ENCODE measurements around the gene F2RL1. TPM values are rescaled to one million over a fixed set of nuclear protein-coding genes. Genes with fewer than 3 reads are reported as not detected.
A peak's percentile ranks its signal among the peaks of the same experiment; 100 is the strongest.
"Not testable (repeated sequence)": the region's sequence is repeated elsewhere in the genome, so short reads cannot be mapped to it uniquely, and the experiment has no call there.

F2RL1 gene
- total RNA-seq, 1 donor from 2014 or later, result 2.8 TPM

DNA sequence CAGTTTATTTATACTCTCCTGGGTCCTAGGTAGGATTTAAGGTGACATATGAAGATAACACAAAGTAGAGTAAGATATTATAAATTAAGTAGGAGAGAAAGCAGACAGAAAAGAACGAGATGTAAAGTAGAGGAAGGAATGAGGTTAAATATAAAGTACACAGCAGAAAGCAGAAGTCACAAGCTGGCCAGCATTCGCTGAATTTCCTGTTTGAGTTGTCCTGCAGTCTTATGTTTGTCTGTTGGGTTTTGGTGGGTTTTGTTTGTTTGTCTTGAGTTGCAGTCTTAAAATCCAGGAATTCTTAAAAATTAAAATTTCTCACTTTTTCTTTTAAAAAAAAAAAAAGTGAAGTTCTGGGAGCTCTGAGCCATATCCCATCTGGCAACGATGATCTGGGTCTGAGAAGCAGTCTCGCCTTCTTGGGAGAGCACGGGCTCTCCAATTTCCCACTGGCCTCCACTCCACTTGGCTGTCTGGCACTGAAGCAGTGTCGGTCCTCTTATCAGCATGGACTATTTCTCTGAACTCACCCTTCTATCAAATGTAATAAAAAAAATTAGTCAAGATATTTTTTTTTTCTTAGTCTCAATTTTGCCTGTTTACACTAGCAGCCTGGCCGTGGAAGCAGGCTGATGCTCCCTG lies 33.0 kb downstream of the F2RL1 start:
- no peak for DNase-seq

DNA sequence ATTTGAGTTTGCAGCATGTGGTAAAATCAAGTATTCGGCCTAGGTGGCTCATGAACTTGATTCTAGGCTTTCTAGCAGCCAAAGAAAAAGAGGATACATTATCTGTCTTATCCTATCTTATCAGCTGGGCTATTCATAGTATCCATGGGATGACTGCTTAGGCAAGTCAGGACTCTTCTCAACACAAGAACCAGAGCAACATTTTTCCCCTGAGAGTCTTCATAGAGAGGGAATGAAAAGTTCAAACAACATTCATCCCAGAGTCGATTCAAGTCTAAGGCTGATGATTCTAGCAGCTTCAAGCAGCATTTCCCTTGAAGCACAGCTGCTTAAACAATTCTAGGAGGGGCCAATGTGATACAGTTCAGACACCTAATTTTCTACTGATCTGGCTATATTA lies 33.9 kb downstream of the F2RL1 start:
- DNase-seq, result no peak

DNA sequence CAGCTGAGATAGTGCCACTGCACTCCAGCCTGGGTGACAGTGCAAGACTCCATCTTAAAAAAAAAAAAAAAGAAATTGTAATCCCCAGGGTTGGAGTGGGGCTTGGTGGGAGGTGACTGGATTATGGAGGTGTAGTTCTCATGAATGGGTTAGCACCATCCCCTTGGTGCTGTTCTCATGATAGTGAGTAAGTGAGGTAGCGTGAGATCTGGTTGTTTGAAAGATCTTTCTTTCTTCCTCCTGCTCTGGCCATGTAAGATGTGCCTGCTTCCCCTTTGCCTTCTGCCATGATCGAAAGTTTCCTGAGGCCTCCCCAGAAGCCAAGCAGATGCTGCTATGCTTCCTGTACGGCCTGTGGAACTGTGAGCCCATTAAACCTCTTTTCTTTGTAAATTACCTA lies 34.9 kb downstream of the F2RL1 start:
- not testable (repeated sequence) for DNase-seq

GRCh38 chr5:76854644-76855043 lies 35.8 kb downstream of the F2RL1 start:
- no peak for DNase-seq

GRCh38 chr5:76855501-76855900 lies 36.7 kb downstream of the F2RL1 start:
- not testable (repeated sequence) for DNase-seq

DNA sequence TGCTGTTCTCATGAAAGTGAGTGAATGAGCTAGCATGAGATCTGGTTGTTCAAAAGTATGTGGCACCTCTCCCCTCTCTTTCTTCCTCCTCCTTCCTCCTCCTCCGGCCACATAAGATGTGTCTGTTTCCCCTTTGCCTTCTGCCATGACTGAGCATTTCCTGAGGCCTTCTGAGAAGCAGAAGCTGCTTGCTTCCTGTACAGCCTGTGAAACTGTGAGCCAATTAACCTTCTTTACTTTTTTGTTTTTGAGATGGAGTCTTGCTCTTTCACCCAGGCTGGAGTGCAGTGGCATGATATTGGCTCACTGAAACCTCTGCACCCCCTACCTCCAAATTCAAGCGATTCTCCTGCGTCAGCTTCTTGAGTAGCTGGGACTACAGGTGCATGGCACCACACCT lies 37.1 kb downstream of the F2RL1 start:
- DNase-seq, result no peak

DNA sequence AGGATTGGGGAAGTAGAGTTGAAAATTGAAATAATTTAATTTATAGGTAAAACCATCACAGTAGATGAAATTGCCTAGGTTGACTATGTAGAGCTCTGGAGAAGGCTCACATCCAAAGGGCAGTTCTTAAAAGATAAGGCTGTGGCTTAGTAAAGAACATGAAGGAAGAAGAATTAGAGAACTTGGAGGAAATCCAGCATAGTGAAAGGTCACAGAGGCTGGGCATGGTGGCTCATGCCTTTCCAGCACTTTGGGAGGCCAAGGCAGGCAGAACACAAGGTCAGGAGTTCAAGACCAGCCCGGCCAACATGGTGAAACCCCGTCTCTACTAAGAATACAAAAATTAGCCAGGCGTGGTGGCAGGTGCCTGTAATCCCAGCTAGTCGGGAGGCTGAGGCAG lies 38.0 kb downstream of the F2RL1 start:
- DNase-seq, result not testable (repeated sequence)

- no peak for DNase-seq
Observed at GRCh38 chr5:76859591-76860247, 40.9 kb downstream of the F2RL1 start.

- no peak for DNase-seq
Observed at GRCh38 chr5:76861612-76862011, 42.8 kb downstream of the F2RL1 start.

DNA sequence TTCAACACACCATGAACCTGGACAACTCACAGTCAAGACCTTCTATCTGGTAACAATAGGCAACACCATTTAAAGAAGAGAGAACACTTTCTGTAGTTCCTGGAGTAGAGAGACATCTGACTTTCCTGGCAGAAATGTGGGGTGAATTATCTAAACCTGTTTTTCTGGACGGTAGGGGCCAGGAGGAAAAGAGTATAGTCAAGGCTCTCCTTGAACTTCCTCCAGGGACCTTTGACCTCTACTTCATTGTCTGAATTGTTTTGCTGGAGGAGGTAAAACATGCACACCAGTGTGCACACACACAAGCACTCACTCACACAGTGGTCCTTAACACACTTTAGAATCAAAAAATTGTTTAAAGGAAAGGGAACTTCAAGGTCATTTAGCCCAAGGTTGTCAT lies 44.2 kb downstream of the F2RL1 start:
- DNase-seq, result no peak

GRCh38 chr5:76866503-76866902 lies 47.7 kb downstream of the F2RL1 start:
- DNase-seq, result no peak

GRCh38 chr5:76867038-76867437 lies 48.2 kb downstream of the F2RL1 start:
- no peak for DNase-seq

- DNase-seq, result peak; percentile 27
Observed at GRCh38 chr5:76867827-76868693, 49.2 kb downstream of the F2RL1 start.

GRCh38 chr5:76870046-76870445 lies 51.2 kb downstream of the F2RL1 start:
- no peak for DNase-seq

DNA sequence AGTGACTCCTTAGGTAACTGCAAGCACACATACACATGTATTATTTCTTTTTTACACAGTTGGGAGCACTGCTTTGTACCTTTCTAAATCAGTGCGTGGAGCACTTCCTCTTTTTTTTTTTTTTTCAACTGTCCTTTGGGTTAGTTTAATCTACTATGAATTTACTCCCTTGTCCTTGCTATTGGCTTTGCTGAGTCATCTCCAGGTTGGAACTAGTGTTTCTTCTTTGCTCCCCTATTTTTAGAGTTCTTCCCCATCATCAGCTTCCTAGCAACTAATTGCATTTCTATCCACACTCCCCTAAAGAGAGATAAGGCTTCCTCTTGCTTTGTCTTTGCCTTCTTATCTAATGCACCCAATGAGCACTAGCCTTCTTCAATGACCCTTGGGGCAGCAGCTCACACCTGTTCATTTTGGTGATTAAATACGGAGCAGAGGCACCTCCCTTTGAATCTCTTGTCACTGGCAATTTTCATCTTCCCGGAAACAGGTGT lies 55.3 kb downstream of the F2RL1 start:
- no peak for DNase-seq

Small RNA genes within 50 kb of the gene (small RNA-seq; reads per million reads assigned to genes)
- gene RN7SL208P, result not detected

Other genes starting within 250 kb of the F2RL1 start
- 0.31 TPM for gene F2RL2, start 195.6 kb upstream of the F2RL1 start, total RNA-seq
- gene F2R, start 102.9 kb upstream of the F2RL1 start, total RNA-seq, result 29.2 TPM
- gene S100Z, start 31.0 kb downstream of the F2RL1 start, total RNA-seq, result 0.47 TPM
- 2.3 TPM for gene CRHBP, start 134.0 kb downstream of the F2RL1 start, total RNA-seq
- 45.2 TPM for gene AGGF1, start 211.4 kb downstream of the F2RL1 start, total RNA-seq

All from occipital lobe (tissue), 3 donors.